ENCODE measurements around the gene TJP2.

The TJP2 gene

DNA sequence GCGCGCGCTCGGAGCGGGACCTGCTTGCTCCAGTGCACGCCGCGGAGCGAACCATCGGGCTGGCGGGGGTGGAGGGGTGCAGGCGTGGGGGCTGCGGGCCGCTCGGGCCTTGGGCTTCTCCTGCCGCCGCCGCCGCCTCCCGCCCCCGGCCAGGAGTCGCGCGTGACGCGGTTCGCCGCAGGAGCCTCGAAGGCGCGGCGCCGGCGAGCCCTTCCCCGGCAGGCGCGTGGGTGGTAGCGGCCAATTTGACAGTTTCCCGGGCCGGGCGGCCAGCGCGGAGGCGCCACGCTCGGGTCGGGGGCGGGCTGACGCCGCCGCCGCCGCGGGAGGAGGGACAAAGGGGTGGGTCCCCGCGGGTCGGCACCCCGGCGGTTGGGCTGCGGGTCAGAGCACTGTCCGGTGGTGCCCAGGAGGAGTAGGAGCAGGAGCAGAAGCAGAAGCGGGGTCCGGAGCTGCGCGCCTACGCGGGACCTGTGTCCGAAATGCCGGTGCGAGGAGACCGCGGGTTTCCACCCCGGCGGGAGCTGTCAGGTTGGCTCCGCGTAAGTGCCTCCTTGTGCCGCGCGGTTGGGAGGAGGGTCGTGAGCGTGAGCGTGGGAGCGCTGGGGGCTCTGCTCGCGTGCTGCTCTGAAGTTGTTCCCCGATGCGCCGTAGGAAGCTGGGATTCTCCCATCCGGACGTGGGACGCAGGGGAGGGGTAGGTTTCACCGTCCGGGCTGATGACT lies at the start of gene TJP2:
Gene TJP2 (plus strand): TSS at position 387 of the 725 bp plus-strand sequence. CDS start 96 bp downstream, at position 483.
- no peak for DNase-seq (ENCODE audit: low read depth)

DNA sequence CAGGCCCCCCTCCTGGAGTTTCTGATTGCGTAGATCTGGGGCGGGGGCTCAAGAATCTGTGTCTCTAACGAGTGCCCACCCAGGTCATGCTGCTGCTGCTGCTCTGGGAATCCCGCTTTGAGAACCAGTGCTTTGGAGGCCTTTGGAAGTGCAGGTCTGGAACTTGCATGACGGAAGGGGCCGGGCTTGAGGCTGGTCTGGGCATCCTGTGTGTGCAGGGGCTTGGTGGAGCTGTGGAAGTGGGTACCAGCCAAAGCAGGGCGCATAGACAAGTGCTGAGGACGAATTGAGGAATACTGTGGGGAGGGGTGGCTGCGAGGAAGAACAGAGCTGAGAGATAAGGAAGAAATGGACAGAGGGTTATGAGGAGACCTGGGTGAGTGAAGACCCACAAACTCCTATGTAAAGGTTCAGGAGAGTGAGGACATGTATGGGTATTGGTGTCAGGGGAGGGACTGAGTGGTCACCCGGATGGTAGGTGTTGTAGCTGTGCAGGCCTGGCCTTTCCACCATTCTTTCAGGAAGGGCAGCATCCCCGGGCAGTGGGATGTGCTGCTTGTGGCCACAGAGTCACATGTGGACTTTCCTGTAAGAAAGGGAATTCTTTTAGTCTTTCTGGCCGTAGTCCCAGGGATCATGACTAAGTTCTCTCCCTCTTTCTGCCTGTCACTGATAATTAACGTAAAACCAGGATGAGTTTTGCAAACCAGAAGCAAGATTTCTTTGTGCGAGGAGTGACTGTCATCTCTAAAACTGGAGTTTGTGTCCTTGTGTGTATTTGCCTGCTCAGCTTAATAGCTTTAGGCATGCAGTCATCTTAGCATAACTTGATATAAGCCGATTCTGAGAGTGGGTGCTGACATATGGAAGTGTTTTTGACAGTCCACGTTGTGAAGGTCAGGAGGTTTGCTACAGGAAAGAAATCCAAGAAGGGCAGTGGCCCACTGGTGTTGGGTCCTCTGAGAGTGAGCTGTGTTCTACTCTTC lies 43.3 kb upstream of the TJP2 start:
- no peak for DNase-seq (ENCODE audit: low read depth)

DNA sequence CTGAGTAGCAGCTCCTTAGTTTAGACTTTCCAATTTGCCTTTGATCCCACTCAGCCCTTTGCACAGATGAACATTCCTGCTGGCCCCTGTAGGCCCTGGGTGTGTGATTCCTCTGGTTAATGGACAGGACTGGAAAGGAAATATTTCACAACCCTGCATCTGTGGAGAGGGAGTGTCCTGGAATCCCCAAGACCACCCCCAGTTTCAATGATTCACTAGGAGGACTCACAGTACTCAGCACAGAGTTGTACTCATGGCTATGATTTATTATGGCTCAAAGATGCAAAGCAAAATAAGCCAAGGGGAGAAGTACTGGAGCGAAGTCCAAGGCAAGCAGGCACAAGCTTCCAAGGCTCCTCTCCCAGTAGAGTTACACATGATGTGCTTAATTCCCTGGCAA lies 42.4 kb upstream of the TJP2 start:
- DNase-seq (ENCODE audit: low read depth): no peak

DNA sequence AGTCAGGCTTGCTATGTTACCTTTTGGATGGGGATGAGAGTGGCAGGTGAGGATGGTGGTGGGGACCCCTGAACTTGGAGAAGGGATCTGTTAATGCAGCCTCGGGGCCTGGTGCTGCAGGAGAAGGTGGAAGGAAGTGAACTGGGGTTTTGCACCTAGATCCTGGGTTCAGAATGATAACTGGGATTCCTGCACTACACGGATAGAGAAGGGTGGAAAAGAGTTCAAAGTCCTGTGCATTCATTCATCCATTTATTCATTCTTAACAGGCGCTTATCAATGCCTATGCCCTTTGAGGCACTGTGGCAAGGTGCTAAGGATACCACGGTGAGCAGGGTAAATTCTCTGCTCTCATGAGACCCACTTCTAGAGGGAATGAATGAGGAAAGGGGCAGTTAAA lies 41.7 kb upstream of the TJP2 start:
- DNase-seq (ENCODE audit: low read depth): no peak

DNA sequence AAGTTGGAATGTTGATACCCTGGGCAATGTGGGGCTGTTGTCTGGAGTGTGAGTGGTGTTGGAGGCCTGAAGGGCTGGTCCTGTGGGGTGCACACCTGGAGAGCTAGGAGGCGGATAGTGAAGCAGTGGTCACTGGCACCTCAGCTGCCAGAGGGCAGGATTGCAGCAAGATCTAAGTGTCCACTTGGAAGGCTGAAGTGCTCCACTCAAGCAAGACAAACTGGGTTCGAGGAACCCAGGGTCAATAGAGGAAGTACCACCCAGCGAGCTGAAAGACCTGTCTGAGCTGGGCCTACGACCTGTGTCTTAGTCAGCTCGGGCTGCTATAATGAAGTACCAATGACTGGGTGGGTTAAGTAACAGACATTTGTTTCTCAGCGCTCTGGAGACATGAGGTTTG lies 39.7 kb upstream of the TJP2 start:
- DNase-seq (ENCODE audit: low read depth): no peak

DNA sequence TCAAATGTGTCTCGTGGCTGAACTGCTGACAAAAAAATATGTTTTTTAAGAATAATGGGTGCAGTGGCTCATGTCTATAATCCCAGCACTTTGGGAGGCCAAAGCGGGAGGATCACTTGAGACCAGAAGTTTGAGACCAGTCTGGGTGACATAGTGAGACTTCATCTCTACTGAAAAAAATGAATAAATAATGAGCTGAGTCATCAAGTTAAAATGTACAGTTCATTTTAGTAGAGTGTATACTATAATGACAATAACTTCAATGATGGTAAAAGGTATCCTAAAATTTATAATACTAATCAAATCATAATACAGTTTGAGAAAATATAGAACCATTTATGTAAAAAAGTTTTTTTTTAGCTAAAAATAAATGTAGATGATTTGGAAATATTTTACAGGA lies 37.9 kb upstream of the TJP2 start:
- no peak for DNase-seq (ENCODE audit: low read depth)

DNA sequence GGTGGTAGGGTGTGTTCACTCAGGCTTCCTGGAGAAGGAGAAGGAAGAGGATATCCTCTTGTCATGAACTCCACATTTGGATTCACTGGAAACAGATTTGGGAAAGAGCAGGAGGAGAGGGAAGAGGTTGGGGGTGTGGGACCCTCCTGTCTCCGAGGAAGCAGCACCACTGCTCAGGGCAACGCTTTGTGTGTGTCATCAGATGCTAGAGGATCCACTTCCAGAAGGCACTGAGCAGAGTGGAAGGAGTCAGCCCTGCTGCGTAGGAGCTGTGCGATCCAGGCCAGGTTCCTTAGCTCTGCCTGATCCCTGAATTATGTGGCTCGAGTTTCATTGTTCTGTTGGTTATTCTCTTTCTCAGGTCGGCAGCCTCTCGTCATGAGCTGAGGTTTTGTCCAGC lies 37.3 kb upstream of the TJP2 start:
- DNase-seq (ENCODE audit: low read depth): no peak

DNA sequence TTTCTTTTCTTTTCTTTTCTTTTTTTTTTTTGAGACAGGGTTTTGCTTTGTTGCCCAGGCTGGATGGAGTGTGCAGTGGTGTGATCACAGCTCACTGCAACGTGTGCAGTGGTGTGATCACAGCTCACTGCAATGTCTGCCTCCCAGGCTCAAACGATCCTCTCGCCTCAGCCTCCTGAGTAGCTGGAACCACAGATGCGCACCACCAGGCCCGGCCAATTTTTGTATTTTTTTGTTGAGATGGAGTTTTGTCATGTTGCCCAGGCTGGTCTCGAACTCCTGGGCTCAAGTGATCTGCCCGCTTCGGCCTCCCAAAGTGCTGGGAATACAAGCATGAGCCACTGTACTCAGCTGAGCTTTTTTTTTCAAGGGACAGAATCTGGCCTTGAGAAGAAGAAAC lies 36.8 kb upstream of the TJP2 start:
- no peak for DNase-seq (ENCODE audit: low read depth)

DNA sequence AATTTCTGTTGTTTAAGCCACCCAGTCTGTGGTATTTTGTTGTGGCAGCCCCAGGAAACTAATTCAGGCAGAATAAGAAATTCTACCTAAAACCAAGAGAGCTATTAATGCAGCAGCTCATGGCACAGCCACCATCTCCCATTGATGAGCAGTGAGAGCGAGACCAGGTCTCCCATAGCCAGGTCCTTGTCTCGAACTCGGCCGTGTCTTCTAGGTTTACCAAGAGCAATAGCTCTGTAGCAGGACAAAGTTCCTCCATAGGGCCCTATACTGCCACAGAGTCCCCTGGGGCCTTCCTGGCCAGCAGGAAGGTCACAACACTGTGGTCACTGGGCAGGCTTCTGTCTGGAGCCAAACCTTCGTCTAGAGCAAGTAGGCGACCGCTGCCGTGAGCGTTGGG lies 34.5 kb upstream of the TJP2 start:
- no peak for DNase-seq (ENCODE audit: low read depth)

DNA sequence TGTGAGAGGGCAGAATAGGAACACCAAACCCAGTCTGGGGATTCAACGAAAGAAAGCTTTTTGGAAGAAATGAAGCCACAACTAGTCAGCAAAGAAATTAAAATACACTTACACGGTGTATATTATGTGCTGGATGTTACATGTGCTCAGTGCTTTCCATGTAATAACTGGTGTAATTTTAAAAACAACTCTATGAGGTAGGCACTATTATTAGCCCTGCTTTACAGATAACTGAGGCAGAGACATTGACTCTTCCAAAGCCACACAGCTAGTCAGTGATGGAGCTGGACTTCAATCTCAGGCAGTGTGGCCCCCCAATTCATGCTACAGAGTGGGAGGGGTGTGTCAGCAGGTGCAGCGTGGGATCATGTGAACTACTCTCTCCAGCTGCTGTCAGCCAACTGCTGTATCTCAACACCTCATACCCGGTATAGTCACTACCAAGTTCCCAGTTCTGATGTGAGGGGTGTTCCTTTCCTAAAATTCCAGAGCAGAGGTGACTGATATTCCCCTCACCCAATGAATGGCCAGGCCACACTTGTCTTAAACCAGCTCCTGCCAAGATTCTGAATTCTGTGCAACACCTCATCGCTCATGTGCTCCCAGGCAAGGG lies 33.8 kb upstream of the TJP2 start:
- no peak for DNase-seq (ENCODE audit: low read depth)

DNA sequence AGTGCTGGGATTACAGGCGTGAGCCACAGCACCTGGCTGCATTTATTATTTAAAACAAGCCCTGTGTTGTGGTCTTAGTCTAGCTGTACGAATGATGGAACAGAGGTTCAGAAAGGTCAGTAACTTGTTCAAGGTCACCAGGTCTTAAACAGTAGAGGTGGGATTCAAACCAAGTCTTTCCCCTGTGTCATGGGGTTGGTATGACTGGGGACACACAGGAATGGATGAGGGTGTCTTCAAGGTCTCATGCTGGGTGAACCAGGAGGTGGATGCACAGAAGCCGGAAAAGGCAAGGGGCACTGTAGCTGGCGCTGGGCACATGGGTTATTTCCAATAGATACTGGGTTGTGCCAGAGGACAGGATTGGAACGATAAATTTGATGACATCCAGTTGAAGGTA lies 32.2 kb upstream of the TJP2 start:
- DNase-seq (ENCODE audit: low read depth): no peak

DNA sequence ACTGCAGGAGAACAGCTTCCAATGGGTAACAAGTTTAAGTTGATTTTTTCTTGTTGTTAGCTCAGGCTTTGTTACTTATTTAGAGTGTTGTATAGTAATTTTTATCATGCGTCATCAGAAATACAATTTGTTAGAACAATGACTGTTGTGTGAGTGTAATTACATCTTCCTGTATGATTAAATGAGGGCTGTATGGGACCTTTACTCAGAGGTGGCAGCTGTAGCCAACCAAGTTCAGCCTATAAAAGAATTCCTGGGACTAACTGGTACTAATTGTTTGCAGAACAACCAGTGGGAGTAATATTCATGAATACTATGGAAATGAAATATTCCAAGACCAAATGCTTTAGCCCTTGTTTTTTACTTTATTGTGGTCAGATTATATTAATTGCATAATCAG lies 30.8 kb upstream of the TJP2 start:
- DNase-seq (ENCODE audit: low read depth): no peak

DNA sequence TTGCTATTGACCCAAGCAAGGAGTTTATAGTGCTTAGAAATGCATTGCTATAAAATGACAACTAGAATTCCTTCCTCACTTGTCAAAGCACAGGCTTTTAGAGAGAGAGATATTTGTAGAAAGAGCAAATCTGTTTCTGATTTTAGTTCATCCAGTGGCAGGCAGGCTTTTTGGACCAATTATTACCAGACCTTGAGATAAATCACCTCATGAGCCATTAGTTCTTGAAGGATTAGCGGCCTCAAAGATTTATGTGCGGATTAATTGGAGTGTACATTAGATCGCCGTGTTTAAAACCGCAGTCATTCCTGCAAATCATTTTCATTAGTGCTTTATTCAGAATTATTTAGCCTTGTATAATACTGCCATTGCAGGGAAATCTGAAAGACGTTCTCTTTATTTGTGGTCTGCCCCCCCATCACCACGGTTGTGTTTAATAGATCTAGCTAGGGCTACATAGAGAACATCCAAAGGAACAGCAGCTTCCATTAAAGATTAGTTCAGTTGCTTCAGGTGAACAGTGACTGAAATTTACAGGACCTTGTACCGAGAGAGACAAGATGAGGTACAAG lies 28.8 kb upstream of the TJP2 start:
- no peak for DNase-seq (ENCODE audit: low read depth)

DNA sequence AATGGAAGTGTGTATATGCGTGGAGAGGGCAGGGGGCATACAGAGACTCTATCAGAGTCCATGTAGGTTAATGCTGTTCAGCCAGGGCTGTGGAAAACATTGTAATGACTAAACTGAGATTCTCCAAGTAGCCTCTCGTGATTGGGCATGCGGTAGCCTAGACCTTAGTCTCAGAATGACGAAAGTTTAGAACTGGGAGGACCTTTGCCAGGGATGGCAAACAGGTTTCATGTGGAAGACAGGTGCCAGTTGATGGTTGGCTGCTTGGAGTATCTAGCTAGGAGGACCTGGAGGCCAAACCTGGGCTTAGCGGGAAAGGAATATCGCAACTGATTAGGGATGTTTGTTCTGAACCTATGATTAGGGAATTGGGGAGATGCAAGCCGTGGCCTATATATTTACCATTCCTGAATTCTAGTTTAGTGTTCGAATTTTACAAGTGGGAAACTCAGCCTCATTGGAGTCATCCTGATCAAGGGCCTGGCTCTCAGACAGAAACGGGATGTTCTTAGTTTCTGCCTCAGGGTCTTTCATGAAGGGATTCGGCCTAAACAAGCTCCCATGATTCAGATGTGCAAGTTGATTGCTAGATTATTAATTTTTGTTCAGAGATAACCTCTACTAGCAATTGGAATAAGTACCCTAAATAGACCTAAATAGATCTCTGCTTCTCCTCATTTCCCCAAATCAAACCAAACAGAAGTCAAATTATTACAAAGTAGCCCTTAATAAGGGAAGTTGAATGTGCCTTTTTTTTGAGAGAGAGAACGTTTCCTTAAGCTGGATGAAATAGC lies 26.8 kb upstream of the TJP2 start:
- no peak for DNase-seq (ENCODE audit: low read depth)

DNA sequence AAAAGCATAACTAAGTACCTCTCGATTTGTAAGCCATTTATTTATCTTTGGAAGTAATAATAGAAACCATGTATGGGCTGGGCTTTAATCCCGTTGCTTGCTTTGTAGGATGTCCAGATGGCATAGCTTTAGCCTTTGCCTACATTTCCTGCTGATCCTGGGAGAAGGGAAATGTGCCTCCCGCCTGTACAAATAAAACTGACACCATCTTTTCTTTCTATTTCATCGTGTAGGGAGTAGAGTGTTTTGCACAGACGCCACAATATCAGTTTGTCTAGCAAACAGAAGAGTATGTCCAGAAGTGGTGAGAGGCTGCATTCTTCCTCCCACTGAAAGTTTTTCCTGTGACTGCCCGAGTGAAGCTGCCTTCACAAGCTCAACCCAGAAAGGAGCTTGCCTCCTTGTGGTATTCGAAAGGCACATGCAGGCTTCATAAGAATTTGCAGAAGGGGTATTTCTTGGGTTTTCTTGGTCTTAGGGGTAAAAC lies 24.7 kb upstream of the TJP2 start:
- no peak for DNase-seq (ENCODE audit: low read depth)

DNA sequence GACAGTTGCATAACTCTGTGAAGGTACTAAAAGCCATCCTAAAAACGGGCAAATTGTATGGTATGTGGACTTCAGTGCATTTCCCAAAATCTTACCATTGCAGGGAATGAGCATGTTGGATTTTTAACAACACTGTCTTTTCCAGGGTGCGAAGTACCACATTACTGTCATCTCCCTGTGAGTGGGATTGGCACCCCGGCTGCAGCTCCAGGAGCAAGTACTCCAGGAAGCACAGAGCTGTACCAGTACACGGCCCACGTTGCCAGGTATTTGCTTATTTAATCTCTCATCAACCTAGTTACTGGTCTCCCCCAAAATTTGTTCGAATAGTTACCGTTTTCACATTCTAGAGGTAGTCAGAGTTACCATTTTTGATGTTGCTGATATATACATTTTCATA lies 22.6 kb upstream of the TJP2 start:
- DNase-seq (ENCODE audit: low read depth): no peak

DNA sequence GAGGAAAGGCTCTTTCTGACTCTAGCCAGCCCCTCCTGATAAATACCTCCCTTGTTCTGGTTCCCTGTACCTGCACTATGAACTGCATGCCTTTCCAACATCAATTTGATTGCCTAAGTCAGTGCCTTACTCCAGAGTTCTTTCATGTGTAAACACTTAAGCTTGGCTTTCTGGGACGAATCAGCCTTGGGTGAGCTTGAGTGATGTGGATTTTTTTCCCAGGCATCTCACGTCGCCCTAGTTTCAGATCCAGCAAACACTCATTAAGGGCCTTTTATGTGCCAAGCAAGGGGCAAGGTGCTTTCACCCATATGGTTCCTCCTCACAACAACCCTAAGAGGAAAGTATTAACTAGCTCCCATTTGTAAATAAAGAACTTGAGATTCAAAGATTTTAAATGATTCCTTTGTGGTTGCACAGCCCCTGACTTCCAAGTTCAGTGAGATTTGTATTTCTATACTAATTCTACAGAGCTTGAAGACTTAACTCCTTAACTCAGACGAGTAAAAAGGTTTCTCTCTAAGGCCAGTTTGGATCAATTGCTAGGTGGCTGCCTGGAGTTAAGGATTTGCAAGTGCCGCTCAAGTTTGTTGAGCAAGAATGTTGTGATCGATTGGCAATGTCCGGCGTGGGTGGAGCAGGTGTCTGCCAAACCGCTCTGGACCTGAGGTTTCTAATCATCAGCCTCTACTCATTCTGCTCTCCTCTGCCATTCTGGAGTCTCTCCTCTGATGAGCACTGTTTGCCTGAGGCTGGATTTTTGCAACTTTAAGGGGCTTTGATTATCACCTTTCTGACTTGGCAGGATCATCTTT lies 20.2 kb upstream of the TJP2 start:
- DNase-seq (ENCODE audit: low read depth): no peak

DNA sequence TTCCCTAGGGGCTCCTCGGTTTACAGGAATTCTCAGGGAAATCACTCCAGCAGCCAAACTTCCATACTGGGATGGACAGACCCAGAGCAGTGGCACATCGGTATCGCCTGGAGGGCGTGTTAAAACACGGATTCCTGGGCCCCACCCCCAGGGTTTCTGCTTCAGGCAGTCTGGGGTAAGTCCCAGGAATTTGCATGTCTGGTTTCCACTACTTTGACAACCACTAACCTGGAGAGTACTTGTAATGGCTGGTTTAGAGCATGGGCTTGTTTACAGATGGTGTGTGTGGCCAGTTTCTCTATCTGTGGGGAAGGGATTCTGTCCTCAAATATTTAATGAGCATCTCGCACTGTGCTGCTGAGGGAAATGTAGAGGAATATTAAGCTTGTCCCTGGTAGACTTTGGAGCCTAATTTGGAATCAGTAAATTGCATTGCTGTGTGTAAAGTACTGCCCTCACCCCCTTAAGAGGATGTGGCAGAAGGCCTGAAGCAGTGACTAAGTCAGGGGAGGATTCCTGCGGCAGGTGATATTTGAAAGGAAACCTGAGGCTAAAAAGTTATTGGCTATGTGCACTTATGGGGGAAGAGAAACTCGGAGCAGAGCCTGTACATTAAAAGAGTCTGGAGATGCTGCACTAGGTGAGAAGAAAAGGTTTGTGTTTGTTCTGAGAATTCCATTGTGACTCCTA lies 18.6 kb upstream of the TJP2 start:
- no peak for DNase-seq (ENCODE audit: low read depth)

DNA sequence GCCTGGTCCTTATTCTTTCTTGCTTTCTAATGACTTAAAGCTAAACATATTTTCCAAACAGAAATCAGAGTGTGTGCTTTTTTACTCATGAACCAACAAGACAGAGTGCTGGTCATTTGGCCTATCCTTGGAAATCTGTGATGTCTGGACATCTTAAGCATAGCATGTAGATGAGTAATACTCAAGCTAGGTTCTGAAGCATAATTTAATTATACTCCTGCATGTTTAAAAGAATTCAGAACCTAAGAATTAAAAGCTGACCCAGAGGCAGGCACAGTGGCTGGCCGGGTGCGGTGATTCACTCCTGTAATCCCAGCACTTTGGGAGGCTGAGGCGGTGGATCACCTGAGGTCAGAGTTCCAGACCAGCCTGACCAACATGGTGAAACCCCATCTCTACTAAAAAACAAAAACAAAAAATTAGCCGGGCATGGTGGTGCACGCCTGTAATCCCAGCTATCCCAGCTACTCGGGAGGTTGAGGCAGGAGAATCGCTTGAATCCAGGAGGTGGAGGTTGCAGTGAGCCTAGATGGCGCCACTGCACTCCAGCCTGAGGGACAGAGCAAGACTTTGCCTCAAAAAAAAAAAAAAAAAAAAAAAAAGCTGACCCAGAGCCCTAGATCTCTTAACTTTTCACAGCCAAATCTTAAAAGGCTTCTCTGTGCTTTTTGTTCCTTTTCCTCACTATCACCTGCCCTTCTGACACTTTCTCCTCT lies 16.2 kb upstream of the TJP2 start:
- DNase-seq (ENCODE audit: low read depth): no peak

Measured in stimulated activated CD8-positive, alpha-beta memory T cell treated with anti-CD3 and anti-CD28 coated beads, Interleukin-15, amount 100 ng/mL, for 1 hour (primary cell).